WERI-Rb-1 (cell line): ENCODE measurements around the gene ARFGAP2.

Experiments used
- DNase-seq: peaks from one replicate; pipeline ENCODE4 v3.0.0-alpha.2; 2020
- H3K27ac ChIP-seq: fragments of 250-450 bp; sonication (Bioruptor Pico); 2 replicates; pipeline ENCODE4 v1.5.1; 2020; ENCODE audit warnings: mild to moderate bottlenecking, moderate library complexity
- H3K27me3 ChIP-seq: fragments of 250-450 bp; sonication (Bioruptor Pico); 2 replicates; pipeline ENCODE4 v1.5.1; 2021; ENCODE audit warnings: mild to moderate bottlenecking, low read depth, moderate library complexity; ENCODE audit not compliant: insufficient read depth, severe bottlenecking
- H3K36me3 ChIP-seq: fragments of 250-450 bp; sonication (Bioruptor Pico); 2 replicates; pipeline ENCODE4 v1.5.1; 2020; ENCODE audit warnings: mild to moderate bottlenecking, moderate library complexity
- H3K4me3 ChIP-seq: 2 replicates; pipeline ENCODE4 v1.5.1; 2011; ENCODE audit warnings: low read depth, mild to moderate bottlenecking, control low read depth, low read length
- H3K9me3 ChIP-seq: fragments of 250-450 bp; sonication (Bioruptor Pico); 2 replicates; pipeline ENCODE4 v1.5.1; 2021; ENCODE audit warnings: mild to moderate bottlenecking, moderate library complexity; ENCODE audit not compliant: severe bottlenecking
- TF ChIP-seq, protein P1 (sequence below): IDR thresholded peaks from 2 replicates; pipeline ENCODE4 v1.5.1; 2011; ENCODE audit warnings: low read depth, mild to moderate bottlenecking, control low read depth, inconsistent platforms, low read length

Gene ARFGAP2

DNA sequence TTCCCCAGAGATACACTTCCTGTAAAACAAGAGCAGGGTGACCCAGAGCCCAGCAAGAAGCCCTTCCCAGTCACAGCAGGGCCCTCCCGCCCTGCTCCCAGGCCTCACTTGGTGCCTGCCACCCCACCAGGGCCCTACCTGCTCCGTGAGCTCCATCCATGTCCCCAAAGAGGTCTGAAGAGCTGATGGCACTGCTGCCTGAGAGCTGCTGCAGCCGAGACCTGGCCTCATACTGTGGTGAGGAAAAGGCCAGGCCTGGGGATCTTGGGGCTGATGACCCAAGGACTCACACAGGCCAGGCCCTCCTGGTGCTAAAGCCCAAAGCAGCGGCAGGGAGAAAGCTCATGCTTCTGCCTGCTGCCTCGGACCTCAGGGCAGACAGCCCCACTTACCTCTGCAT lies 10.3 kb downstream of the ARFGAP2 start:
- no peak overlapping the region for H3K27ac ChIP-seq
- H3K36me3 ChIP-seq, result peaks cover 80% of the 10 kb centered on the region
- TF ChIP-seq, protein P1, sequence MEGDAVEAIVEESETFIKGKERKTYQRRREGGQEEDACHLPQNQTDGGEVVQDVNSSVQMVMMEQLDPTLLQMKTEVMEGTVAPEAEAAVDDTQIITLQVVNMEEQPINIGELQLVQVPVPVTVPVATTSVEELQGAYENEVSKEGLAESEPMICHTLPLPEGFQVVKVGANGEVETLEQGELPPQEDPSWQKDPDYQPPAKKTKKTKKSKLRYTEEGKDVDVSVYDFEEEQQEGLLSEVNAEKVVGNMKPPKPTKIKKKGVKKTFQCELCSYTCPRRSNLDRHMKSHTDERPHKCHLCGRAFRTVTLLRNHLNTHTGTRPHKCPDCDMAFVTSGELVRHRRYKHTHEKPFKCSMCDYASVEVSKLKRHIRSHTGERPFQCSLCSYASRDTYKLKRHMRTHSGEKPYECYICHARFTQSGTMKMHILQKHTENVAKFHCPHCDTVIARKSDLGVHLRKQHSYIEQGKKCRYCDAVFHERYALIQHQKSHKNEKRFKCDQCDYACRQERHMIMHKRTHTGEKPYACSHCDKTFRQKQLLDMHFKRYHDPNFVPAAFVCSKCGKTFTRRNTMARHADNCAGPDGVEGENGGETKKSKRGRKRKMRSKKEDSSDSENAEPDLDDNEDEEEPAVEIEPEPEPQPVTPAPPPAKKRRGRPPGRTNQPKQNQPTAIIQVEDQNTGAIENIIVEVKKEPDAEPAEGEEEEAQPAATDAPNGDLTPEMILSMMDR, result no peak
- H3K4me3 ChIP-seq, result no peak overlapping the region
- no peaks in the 10 kb centered on the region for H3K9me3 ChIP-seq
- no peak for DNase-seq
- no peaks in the 10 kb centered on the region for H3K27me3 ChIP-seq

DNA sequence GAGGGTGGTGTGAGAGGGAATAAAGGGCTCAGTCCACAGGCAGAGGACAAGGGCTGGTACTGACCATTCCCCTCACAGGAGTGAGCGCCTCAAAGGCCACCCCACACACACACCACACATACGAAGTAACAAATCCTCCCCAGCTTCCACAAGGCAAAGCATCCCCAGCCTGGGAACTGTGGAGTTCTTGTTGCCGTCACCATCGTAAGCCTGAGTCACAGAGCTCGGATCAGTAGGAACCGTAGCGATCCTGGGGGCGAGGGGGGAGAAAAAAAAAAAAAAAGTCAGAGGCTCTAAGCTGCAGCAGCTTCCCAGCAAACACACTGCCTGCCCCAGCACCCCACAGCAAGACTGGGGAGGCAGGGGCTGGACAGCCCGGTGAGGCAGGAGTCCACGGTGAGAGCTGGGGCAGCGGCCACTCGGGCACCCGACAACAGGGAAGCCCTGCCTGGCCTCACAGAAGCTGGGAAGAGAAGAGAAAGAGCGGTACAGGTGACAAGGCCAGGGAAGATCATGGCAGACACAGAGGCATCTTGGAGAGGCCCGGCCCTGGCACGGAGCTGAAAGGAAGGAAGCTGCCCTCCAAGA lies 11.3 kb downstream of the ARFGAP2 start:
- TF ChIP-seq, protein P1, result no peak
- no peak for DNase-seq
- Histone ChIP-seq H3K4me3 (no peak overlapping the region), H3K27ac (no peak overlapping the region), H3K9me3 (no peaks in the 10 kb centered on the region), H3K36me3 (peaks cover 70% of the 10 kb centered on the region), H3K27me3 (no peaks in the 10 kb centered on the region)

DNA sequence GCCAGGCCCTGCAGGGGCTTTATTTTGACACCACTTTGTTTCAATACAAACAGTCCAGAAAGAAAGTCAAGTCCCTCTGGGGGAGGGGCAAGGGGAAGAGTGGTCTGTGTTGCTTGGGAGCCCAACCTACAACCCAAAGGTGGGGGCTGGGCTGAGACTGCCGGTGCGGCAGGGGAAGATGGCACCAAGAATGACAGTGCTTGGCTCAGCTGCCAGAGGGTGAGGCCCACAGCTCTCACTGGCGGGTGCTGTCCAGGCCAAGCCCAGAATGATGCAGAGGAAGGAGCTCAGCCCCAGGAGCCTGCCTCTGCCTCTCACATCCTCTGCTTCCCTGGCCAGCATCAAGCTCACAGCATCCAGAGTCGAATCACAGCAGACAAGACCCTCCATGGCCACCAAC lies 12.4 kb downstream of the ARFGAP2 start:
- H3K9me3 ChIP-seq, result no peaks in the 10 kb centered on the region
- no peak for DNase-seq
- no peak overlapping the region for H3K4me3 ChIP-seq
- TF ChIP-seq, protein P1, result no peak
- H3K27me3 ChIP-seq, result no peaks in the 10 kb centered on the region
- no peak overlapping the region for H3K27ac ChIP-seq
- peaks cover 60% of the 10 kb centered on the region for H3K36me3 ChIP-seq

DNA sequence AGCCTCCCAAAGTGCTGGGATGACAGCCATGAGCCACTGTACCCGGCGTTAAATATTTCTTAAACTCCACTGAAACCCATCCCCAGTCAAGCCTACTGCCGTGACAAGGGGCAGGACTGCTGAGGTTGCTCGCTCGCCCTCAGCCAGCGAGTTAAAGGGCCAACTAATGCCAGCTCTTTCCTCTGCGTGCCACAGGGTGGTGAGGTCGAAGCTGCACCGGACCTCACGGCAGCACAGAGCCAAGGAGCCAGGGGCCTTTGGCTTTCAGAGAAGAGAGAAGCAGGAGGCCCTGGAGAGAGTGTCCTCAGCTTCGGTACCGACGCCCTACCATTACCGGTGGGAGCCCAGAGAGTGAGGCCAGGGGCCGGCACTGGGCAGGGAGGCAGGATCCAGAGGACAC lies 12.8 kb downstream of the ARFGAP2 start:
- TF ChIP-seq, protein P1, result no peak
- Histone ChIP-seq H3K27me3 (no peaks in the 10 kb centered on the region), H3K36me3 (peaks cover 56% of the 10 kb centered on the region), H3K9me3 (no peaks in the 10 kb centered on the region), H3K27ac (no peak overlapping the region), H3K4me3 (no peak overlapping the region)
- DNase-seq, result no peak

DNA sequence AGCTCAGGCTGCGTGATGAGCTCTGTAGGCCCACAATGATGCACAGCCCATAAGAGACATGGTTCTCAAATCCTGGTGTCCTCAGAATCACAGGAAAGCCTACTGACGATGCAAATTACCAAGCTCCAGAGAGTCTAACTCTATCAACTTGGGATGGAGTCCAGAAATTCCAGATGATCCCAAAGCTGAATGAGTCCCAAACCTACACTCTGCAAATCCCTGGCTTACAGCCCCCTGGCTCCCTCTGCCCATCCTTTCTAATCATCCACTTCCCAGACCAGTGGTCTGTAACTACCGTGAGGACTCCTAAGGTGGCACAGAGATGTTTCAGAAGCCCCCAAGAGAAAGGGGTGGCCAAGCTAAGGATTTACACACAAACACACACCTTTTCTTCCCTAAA lies 13.5 kb downstream of the ARFGAP2 start:
- H3K36me3 ChIP-seq, result peaks cover 49% of the 10 kb centered on the region
- H3K27ac ChIP-seq, result no peak overlapping the region
- no peaks in the 10 kb centered on the region for H3K27me3 ChIP-seq
- no peak overlapping the region for H3K4me3 ChIP-seq
- no peak for DNase-seq
- no peaks in the 10 kb centered on the region for H3K9me3 ChIP-seq
- TF ChIP-seq, protein P1, result no peak

DNA sequence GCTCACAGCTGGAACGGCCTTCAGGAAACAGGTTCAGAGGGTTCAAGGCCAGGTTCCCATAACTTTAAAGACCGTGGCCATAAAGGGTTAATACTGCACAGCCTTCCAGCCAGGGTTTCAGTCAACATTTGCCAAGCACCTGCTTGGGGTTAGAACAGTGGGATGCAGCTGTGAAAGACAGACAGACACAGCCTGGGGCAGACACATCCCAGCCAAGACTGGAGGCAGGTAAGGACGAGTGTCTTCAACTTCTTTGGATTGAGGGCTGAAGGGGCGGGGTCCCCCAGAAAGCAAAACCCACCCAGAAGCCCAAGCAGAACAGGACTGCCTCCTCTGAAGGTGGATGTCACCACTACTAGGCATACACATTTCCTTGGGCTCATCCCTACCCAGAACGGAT lies 14.3 kb downstream of the ARFGAP2 start:
- H3K36me3 ChIP-seq, result peaks cover 42% of the 10 kb centered on the region
- TF ChIP-seq, protein P1, result no peak
- no peak overlapping the region for H3K4me3 ChIP-seq
- H3K27ac ChIP-seq, result no peak overlapping the region
- no peak for DNase-seq
- no peaks in the 10 kb centered on the region for H3K27me3 ChIP-seq
- no peaks in the 10 kb centered on the region for H3K9me3 ChIP-seq
